HG03460 (cell line): ENCODE data around the gene KHDC1L.
"Not testable (repeated sequence)": the region's sequence is repeated elsewhere in the genome, so short reads cannot be mapped to it uniquely, and the experiment has no call there.

Experiments
- ATAC-seq: cut with Tn5 transposase; IDR thresholded peaks from one replicate; pipeline ENCODE4 v1.9.1; 2021; ENCODE audit not compliant: unreplicated experiment

KHDC1L gene, protein sequence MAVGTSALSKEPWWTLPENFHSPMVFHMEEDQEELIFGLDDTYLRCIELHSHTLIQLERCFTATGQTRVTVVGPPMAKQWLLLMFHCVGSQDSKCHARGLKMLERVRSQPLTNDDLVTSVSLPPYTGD

DNA sequence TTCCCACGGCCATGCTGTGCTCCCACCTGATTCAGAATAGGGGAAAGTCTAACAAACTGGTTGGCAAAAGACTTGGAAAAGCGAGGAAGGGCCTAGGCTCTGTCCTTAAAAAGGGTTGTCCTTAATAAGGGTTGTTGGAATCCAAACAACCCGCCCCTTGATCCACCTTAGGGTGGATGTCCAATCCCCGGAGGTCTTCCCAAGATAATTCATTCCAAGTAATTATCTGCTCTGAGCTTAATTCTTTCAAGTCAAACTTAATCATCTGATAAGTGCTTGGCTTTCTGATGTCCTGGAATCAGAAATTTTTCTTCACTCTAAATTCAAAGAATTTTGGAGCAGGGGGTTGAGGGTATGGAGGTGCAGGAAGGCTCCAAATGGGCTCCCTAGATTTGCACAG, at the start of gene KHDC1L:
Gene KHDC1L, minus strand, starts transcription at position 101 of the 400 bp plus-strand sequence. Its CDS starts 88 bp downstream, at position 13.
- ATAC-seq = no peak

GRCh38 chr6:73269296-73269695, 44.0 kb upstream of the KHDC1L start:
- not testable (repeated sequence) for ATAC-seq

GRCh38 chr6:73268896-73269295, 43.6 kb upstream of the KHDC1L start:
- ATAC-seq = not testable (repeated sequence)

GRCh38 chr6:73264446-73264845, 39.1 kb upstream of the KHDC1L start:
- no peak for ATAC-seq

DNA sequence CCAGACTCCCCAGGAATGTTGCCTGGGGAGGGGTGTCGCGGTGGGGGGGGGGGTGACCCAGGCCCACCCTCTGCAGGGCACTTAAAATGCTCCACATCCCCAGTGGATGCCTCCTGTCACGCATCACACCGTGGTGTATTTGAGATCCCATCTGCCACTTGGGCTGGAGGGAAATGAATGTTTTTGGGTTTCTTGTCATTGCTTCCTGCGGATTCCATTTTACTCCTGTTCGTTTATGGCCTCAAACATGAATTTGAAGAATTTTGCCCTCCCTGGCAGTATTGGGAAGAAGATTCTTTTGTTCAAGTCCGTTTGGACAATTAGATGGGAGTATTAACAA, 38.2 kb upstream of the KHDC1L start:
- peak; percentile 10 for ATAC-seq

GRCh38 chr6:73262671-73263569, 37.6 kb upstream of the KHDC1L start, which contains the start of gene KHDC1:
KHDC1 (minus strand) TSS chr6:73263196; CDS start chr6:73242517, 20,679 bp downstream.
- ATAC-seq = peak; percentile 93

GRCh38 chr6:73258721-73259120, 33.4 kb upstream of the KHDC1L start:
- ATAC-seq = no peak

- ATAC-seq = not testable (repeated sequence)
These were observed 29.0 kb upstream of the KHDC1L start for GRCh38 chr6:73254323-73254722.

DNA sequence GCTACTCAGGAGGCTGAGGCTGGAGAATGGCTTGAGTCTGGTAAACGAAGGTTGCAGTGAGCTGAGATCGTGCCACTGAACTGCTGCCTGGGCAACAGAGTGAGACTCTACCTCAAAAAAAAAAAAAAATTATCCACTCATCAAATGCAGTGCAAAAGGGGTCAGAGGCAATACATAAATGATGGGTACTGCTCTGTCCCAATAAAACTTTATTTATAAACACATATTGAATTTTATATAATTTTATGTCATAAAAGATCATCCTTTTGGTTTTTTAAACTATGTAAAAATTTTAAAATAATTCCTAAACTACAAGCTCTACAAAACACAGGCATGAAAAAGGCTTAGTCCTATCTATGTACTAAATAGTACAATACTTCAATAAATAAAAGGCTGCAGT, 27.4 kb upstream of the KHDC1L start:
- ATAC-seq = no peak

DNA sequence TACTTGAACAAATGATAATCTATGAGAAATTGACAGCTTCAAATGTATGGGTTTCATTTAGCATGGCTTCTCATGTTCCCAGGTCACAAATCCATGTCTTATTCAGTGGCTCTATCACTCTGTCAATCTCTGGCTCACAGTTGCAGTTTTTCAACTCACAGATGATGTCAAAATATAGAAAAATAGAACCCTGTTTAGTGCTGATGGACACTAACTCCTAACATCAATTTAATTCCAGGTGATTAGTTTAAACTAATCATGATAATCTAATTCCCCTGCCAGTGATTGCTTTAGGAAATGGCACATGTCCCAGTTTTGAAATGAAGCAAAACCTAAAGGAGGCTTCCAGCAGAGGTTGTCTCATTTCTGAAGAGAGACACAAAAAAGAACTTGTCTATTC, 24.7 kb upstream of the KHDC1L start:
- ATAC-seq = no peak

DNA sequence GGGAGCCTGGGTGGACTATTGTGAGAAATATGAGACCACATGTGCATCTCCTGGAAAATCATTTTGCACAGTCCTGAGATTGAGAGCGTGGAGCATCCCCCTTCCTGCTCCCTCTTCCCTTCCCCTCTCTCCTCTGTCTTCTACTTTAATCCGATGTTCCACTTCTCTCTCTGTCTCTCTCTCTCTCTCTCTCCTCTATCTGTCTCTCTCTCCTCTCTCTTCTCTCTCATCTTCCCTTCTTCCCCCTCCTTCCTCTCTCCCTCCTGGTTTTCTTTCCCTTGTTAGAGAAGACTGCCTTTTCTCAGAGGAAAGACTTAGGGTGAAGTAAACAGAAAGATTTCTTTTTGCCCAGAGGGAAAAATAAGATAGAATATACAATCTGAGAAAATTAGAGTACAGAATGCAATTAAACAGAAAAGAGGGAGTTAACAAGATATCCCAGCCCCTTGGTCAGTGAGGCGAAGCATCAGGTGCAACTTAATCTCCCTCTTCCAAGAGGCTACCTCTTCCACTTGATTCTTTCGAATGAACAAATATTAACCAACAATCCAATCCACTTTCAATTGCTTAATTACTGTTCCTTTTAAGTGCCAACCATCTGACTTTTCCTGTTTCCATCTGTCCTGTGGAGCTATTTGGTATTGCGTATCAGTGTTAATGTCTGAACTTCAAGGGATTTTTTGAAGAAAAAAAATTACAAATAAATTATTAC, 23.1 kb upstream of the KHDC1L start:
- ATAC-seq = no peak

GRCh38 chr6:73242001-73242400, 16.7 kb upstream of the KHDC1L start:
- ATAC-seq = no peak

- ATAC-seq = no peak
These were observed 15.4 kb upstream of the KHDC1L start for GRCh38 chr6:73240730-73241129.

GRCh38 chr6:73236144-73236750, 11.0 kb upstream of the KHDC1L start:
- ATAC-seq = no peak

- no peak for ATAC-seq
These were observed 9.4 kb upstream of the KHDC1L start for GRCh38 chr6:73234733-73235132.

GRCh38 chr6:73233971-73234370, 8.7 kb upstream of the KHDC1L start:
- not testable (repeated sequence) for ATAC-seq

GRCh38 chr6:73233048-73233447, 7.8 kb upstream of the KHDC1L start:
- ATAC-seq = no peak

DNA sequence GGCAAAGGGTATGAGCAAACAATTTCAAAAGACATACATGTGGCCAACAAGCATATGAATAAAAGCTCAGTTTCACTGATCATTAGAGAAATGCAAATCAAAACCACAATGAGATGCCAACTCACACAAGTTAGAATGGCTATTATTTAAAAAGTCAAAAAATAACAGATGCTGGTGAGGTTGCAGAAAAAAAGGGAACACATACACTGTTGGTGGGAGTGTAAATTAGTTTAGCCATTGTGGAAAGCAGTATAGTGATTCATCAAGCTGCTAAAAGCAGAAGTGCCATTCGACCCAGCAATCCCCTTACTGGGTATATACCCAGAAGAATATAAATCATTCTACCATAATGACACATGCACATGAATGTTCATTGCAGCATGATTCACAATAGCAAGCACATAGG, 6.7 kb upstream of the KHDC1L start:
- ATAC-seq = no peak

DNA sequence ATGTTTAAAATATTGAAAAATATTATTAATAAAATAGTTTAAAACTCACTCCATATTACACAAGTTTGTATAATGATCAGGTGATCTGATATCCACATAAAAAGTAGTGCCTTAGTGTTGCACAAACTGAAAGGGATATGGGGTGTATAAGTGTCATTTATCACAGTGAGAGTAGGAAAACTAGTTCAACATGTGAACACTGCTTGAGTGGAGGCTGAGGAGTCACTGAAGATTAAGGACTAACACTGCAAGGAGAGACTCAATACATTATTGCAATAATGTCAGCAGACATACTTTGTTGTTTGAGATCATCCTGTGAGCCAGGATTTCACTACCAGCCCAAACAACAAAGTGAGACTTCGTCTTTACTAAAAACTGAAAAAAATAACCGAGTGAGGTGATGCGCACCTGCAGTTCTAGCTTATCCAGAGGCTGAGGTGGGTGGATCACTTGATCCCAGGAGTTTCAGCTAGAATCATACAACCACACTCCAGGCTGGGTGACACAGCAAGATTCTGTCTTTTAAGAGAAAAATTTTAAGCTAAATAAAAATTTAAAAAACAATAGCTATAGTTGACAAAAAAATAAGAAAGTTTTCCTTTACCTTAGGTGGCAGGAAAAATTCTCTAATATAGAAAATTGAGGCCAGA, 2.4 kb upstream of the KHDC1L start:
- ATAC-seq = no peak

DNA sequence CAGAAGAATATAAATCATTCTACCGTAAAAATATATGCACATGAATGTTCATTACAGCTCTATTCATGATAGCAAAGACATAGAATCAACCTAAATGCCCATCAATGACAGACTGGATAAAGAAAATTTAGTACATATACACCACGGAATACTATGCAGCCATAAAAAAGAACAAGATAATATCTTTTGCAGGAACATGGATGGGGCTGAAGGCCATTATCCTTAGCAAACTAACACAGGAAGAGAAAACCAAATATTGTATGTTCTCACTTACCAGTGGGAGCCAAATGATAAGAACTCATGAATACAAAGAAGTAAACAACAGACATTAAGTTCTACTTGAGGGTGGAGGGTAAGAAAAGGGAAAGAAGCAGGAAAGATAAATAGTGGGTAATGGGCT, 8.4 kb downstream of the KHDC1L start:
- no peak for ATAC-seq

DNA sequence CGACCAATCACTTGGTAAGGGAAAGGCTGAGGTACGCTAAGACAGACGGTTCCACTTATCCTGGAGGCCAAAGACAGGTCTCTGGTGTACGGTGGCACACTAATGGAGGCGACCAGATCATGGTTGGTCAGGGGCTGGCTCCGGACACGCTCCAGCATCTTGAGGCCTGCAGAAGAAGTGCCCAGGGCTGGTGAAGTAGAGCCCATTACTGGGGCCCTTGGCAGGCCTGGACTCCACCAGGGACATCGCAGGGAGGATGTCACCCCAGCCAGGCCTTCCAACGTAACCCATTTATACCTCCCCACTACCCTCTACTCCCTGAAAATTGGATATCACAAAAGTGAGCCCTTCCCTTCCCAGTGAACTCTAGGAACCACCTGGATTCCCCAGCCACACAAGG, 16.2 kb downstream of the KHDC1L start:
- no peak for ATAC-seq
